GM12873 (cell line): ENCODE results near the gene ARHGEF17.

Experiments
- CTCF ChIP-seq: IDR thresholded peaks from 2 replicates; pipeline ENCODE4 v1.5.1; 2012; ENCODE audit warnings: low read depth, mild to moderate bottlenecking, moderate library complexity, low read length, control low read depth; ENCODE audit not compliant: insufficient read depth; ENCODE audit errors: missing control alignments

ARHGEF17 gene

GRCh38 chr11:73281201-73281741, 26.8 kb upstream of the ARHGEF17 start:
- TF ChIP-seq CTCF: no peak

- no peak for TF ChIP-seq CTCF
Observed at GRCh38 chr11:73281796-73282660, 26.0 kb upstream of the ARHGEF17 start.

- no peak for TF ChIP-seq CTCF
Observed at GRCh38 chr11:73283276-73284000, 24.6 kb upstream of the ARHGEF17 start.

GRCh38 chr11:73284106-73284505, 24.0 kb upstream of the ARHGEF17 start:
- no peak for TF ChIP-seq CTCF

- no peak for TF ChIP-seq CTCF
Observed at GRCh38 chr11:73285721-73286120, 22.4 kb upstream of the ARHGEF17 start.

- TF ChIP-seq CTCF: no peak
Observed at GRCh38 chr11:73286240-73286810, 21.8 kb upstream of the ARHGEF17 start.
